ENCODE data around the gene PLXNB2.

DNA sequence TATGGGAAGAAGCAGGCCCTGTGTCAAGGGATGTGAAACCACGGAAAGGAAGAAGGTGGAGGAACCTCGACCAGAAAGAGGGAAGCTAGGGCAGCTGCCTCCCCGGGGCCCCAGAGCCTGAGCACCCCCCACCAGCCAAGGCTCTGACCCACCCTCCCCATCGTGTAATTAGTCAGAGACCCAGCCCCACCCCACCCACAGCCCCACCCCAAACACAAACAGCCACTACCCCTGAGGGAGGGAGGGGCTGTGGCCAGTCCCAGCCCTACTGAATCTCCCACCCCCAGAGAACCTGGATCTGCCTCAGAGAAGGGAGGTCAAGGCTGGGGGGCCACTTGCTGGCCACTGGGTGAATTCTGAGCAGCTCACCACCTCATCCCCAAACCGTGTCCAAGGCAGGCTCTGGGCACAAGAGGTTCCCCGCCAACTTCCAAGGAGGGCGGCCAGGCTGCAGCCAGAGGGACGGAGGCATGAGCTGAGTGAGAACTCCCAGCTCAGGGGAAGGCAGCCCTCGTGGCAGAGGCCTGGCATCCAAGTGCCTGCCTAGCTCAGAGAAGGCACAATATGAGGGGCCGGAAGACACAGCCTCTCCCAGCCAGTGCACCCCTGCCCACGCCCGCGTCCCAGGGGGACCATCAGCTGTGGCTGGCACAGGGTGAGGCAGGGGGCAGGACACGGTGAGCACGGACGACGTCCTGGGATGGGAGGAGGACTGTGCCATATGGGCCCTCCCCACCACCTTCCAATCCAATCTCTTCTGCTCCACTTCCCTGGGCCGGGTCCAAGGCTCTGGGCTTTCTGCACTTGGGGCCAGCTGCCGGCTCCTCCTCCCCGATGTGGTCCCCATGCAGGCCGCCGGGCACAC lies 2.7 kb downstream of the PLXNB2 start:
- TF ChIP-seq, protein P1, sequence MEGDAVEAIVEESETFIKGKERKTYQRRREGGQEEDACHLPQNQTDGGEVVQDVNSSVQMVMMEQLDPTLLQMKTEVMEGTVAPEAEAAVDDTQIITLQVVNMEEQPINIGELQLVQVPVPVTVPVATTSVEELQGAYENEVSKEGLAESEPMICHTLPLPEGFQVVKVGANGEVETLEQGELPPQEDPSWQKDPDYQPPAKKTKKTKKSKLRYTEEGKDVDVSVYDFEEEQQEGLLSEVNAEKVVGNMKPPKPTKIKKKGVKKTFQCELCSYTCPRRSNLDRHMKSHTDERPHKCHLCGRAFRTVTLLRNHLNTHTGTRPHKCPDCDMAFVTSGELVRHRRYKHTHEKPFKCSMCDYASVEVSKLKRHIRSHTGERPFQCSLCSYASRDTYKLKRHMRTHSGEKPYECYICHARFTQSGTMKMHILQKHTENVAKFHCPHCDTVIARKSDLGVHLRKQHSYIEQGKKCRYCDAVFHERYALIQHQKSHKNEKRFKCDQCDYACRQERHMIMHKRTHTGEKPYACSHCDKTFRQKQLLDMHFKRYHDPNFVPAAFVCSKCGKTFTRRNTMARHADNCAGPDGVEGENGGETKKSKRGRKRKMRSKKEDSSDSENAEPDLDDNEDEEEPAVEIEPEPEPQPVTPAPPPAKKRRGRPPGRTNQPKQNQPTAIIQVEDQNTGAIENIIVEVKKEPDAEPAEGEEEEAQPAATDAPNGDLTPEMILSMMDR (IDR thresholded peaks at IDR 0.05): no peak
- no peak for TF ChIP-seq POLR2A (IDR thresholded peaks at IDR 0.05)

Measured in lower leg skin (tissue), 3 donors.